Amygdala (tissue), 56 donors: ENCODE measurements around the gene TRIM56.
"Not testable (repeated sequence)": the region's sequence is repeated elsewhere in the genome, so short reads cannot be mapped to it uniquely, and the experiment has no call there.

ENCODE experiments used
- DNase-seq, 56 donors: peaks; one replicate each; lab custom pipeline; 2025; lab: John Stamatoyannopoulos, UW

TRIM56 gene

DNA sequence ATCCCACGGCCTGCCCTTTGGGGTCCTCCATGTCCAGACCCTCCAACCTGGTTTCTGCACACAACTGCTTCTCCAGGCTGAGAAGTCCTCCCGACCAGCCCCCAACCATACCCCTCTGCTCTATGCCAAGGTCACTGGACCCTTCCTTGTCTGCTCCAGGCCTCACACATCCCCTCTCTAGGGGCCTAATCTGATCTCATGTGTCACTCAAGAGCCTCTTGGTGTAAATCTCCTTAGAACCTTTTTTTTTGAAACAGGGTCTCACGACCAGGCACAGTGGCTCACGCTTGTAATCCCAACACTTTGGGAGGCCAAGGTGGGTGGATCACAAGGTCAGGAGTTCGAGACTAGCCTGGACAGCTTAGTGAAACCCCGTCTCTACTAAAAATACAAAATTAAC lies 24.1 kb downstream of the TRIM56 start:
- no peak for DNase-seq

DNA sequence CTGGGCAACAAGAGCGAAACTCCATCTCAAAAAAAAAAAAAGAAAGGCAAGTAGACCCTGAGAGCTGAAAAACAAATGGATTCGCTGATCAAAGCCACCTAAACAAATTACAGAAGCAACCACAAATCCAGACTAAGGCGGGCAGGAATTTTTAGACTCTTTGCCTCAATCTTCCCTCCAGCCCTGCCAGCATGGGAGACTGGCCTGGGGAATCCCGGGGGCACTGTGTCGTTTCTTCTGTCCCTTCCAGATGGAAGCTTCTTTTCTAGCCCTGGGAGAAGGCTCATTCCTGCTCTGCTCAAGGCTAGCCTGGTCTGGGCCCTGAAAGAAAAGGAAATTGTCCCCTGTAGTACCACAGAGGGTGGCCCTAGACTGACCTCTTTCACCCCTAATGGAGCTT lies 26.0 kb downstream of the TRIM56 start:
- DNase-seq = no peak

DNA sequence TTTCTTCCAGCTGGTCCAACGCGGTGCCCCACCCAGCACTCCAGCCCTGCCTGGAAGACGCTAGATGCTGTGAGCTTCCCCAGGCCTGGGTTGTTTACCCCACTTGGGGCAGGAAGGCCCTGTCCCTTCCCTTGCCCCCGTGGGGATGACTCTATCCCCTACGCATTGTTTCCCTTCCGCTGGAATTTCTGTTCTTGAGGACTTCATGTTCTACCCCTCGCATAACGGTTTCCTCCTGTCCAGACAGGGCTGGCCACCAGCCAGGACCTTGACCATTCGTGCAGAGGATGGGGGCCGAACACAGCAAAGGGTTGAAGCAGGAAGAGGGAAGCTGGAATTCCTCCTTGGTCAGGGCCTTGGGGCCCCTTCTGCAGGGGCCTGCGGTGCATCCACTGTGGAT lies 27.0 kb downstream of the TRIM56 start:
- DNase-seq = peak in 4 of 56 donors; percentile 3 to 43 (median 14)

DNA sequence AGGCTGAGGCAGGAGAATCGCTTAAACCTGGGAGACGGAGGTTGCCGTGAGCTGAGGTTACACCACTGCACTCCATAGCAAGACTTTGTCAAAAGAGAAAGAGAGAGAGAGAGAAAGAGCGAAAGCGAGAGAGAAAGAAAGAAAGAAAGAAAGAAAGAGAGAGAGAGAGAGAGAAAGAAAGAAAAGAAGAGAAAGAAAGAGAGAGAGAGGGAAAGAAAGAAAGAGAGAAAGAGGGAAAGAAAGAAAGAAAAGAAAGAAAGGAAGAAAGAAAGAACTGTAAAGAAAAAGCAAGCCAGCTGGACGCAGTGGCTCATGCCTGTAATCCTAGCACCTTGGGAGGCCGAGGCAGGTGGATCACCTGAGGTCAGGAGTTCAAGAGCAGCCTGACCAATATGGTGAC lies 27.9 kb downstream of the TRIM56 start:
- DNase-seq = not testable (repeated sequence)

DNA sequence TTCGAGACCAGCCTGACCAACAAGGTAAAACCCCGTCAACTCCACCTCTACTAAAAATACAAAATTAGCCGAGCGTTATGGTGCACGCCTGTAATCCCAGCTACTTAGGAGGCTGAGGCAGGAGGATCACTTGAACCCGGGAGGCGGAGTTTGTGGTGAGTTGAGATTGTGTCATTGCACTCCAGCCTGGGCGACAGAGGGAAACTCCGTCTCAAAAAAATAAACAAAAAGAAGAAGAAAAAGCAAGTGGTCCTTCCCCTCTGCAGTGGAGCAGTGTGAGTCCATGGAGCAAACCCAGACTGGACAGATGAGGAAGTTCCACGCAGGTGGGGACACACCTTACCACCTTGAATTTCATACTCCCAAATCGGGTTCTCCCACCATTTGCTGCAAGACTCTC lies 28.6 kb downstream of the TRIM56 start:
- DNase-seq = no peak

DNA sequence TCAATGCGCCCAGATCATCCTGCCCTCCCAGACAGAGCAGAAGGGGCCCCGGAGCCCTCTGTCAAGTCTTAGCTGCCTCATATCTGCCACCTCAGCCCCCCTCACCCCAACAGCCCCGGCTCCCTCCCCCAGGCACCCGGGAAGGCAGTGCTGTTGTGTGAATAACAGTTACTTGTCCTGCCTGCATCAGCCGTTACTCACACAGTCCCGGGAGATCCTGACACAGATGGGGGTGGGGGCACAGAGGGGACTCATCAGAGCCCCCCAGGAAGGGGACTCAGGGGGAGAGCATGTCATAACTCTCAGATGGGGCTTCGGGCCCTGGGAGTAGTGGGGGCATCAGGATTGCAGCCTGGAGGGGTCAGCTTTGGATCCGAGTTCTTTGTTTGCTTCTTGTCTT lies 29.2 kb downstream of the TRIM56 start:
- DNase-seq = no peak

DNA sequence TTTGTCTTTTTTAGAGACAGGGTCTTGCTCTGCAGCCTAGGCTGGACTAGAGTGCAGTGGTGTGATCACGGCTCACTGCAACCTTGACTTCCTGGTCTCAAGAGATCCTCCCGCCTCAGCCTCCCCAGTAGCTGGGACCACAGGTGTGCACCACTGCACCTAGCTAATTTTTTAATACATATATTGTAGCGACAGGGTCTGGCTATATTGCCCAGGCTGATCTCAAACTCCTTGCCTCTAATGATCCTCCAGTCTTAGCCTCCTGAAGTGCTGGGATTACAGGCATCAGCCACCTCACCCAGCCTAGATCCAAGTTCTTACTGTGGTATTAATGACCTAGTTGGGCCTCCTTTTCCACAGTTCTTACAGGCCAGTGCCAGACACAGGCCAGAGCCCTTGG lies 29.9 kb downstream of the TRIM56 start:
- DNase-seq = no peak

DNA sequence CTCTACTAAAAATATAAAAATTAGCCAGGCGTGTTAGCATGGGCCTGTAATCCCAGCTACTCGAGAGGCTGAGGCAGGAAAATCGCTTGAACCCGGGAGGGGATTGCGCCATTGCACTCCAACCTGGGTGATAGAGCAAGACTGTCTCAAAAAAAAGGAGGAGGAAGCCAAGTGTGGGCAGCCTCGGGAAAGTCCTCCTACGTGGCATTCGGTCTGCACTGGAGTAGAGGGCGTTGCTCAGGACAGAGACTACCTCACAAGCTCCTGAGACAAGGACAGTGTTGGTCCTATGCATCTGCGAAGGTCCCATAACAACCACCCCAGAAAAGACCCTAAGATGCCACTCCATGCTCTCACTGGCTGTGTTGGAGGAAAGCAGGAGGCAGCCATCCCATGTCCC lies 31.6 kb downstream of the TRIM56 start:
- no peak for DNase-seq

DNA sequence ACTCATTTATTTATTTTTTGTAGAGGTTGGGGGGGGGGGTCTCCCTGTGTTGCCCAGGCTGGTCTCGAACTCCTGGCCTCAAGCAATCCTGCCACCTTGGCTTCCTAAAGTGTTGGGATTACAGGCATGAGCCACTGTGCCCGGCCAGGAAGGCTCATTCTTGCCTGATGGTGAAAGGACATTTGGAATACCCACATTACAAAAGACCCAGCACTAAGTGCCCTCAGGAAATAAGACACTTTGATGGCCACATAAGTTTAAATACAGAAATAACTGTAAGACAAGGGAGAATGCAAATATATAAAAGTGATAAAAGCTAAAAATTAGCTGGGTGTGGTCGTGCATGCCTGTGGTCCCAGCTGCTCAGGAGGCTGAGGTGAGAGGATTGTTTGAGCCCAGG lies 33.6 kb downstream of the TRIM56 start:
- DNase-seq = no peak

DNA sequence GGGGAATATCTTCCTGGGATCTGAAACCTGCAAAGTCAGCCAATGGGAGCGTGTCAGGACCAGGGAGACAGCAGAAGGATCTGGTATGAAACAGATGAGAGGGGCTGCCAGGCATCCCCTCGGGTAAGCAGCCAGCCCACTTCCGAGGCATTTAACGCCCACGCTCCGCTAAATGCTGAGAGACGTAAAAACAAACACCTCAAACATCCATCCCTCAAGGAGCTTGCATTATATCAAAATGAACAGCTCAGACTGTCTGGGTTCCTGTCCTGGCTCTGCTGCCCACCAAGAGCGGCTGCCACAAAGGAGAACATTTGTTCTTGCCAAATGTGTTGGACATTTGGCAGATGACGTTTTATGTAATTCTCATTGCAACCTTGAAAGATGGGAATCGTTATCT lies 34.6 kb downstream of the TRIM56 start:
- peak in 1 of 56 donors; percentile 6 for DNase-seq

DNA sequence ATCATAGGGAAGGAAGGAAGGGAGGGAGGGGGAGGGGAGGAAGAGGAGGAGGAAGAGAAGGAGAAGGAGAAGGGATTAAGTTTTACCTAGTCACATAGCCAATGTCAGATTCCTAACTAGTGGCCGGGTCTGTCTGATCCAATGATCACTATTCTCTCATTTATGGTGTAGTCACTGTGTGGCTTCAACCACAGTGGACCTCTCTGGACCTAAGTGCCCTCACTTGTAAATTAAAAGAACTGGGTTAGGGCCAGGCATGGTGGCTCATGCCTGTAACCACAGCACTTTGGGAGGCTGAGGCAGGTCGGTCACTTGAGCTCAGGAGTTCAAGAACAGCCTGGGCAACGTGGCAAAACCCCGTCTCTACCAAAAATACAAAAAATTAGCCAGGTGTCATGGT lies 35.0 kb downstream of the TRIM56 start:
- no peak for DNase-seq

DNA sequence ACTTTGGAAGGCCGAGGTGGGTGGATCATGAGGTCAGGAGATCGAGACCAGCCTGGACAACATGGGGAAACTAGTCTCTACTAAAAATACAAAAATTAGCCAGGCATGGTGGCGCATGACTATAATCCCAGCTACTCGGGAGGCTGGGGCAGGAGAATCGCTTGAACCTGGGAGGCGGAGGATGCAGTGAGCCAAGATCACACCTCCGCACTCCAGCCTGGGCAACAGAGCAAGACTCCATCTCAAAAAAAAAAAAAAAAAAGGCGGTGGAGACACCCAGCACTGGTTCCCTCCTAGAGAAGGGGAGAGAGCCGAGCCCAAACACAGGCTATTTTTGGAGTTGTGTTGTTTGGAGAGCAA lies 36.3 kb downstream of the TRIM56 start:
- DNase-seq = not testable (repeated sequence)

DNA sequence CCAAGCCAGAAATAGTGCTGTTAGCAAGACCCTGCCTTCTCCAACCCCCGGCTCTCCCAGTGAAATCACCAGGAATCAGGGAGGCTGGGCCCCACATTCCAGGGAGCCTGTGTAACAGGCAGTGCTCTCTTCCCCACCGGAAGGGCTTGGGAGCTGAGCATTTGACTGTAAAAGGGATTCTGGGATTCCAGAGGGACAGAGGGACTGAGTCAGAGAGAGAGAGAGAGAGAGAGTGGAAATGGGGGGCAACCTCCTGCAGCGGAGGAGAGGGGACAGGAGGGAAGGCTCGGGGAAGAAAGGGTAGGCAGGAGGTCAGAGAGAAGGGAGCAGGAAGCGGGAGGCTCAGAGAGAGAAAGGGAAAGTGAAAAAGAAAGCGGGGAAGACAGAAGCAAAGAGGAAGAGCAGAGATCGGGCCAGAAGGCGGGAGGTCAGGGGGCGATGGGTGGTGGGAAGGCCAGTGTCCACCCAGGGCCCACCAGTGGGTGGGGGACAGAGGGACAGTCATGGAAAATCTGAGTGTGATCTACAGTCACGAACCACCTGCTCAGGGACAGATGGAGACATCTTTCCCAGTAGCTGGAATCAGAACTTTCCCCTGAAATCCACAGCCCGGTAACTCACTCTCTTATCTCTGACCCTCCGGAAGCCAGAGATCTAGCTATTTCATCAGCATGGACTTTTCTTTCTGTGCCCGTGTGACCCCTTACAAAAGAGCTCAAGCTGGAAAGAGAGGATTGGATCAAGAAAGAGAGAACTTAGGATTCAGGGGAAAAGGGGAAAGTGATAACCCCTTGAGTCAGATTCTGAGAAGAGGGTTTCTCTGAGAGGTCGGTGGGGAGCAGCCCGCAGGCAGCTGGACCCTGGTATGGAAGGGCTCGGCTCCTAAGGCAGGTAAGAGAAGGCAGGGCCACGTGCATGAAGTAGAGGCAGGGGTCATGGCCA lies 37.0 kb downstream of the TRIM56 start:
- DNase-seq = peak in 19 of 56 donors; percentile 5 to 63 (median 14)

DNA sequence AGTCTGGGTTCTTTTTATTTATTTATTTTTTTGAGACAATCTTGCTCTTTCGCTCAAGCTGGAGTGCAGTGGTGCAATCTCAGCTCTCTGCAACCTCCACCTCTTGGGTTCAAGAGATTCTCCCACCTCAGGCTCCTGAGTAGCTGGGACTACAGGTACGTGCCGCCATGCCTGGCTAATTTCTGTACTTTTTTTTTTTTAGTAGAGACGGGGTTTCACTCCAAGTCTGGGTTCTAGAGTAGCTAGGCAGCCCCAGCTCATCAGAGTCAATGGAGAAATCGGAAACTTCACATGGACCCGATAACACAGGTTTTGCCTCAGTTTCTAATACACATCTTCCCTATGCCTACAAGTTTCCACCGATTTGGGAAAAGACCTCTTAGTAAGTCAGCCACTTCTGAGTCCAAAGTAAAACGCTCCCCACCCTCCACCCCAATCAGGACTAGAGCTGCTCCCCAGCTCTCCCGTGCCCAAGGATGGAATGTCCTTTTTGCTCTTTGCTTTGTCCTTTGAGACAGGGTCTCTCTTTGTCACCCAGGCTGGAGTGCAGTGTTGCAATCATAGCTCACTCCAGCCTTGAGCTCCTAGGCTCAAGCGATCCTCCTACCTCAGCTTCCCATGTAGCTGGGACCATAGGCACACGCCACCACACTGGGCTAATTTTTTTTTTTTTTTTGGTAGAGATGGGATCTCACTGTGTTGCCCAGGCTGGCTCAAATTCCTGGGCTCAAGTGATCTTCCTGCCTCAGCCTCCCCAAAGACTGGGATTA lies 37.8 kb downstream of the TRIM56 start:
- no peak for DNase-seq

DNA sequence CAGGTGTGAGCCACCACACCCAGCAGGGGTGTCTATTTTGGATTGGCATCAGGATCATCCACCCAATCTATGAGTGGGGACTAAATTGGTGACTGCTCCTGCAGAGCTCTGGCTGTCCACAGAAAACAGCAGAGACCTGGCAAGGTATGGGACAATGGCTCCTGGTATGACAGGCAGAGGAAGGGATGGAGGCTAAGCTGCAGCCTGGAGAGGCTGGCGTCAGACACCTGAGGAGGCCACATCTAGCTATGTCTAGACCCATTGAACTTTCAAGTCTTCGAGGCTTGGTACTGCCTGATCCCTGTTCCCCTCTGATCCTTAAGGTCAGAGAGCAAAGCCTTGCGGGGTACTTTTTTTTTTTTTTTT lies 38.4 kb downstream of the TRIM56 start:
- DNase-seq = no peak

DNA sequence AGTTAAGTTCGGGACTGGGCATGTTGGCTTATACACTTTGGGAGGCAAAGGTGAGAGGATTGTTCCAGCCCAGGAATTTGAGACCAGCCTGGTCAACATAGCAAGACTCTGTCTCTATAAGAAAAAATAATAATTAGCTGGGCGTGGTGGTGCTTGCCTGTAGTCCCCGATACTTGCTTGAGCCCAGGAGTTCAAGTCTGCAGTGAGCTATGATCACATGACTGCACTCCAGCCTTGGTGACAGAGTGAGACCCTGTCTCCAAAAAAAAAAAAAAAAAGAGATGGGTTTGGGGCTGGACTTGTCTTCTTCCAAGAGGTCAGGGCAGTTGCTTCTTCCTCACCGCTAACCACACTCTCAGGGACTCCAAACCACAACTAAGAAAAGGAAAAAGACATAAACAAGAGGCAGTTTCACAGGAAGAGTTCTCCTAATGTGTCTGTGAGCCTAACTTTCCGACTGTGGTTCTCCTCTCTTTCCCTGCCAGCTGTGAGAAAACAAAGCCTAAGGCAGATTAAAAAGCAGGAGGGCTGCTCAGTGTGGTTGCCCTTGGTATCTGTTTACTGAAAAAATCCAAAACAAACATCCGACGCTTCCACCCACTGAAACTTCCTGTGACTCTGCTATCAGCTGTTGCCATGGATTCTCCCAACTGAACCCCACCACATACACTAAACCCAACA lies 39.2 kb downstream of the TRIM56 start:
- peak in 1 of 56 donors; percentile 3 for DNase-seq

DNA sequence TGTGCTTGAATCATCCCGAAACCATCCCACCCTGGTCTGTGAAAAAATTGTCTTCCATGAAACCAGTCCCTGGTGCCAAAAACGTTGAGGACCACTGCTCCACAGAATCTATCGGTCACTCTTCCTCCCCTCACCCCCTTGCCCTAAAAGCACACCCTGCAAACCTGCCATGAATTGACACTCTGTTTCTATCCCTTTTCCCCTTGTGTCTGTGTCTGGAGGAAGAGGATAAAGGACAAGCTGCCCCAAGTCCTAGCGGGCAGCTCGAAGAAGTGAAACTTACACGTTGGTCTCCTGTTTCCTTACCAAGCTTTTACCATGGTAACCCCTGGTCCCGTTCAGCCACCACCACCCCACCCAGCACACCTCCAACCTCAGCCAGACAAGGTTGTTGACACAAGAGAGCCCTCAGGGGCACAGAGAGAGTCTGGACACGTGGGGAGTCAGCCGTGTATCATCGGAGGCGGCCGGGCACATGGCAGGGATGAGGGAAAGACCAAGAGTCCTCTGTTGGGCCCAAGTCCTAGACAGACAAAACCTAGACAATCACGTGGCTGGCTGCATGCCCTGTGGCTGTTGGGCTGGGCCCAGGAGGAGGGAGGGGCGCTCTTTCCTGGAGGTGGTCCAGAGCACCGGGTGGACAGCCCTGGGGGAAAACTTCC lies 40.8 kb downstream of the TRIM56 start:
- DNase-seq = peak in 15 of 56 donors; percentile 6 to 65 (median 15)

DNA sequence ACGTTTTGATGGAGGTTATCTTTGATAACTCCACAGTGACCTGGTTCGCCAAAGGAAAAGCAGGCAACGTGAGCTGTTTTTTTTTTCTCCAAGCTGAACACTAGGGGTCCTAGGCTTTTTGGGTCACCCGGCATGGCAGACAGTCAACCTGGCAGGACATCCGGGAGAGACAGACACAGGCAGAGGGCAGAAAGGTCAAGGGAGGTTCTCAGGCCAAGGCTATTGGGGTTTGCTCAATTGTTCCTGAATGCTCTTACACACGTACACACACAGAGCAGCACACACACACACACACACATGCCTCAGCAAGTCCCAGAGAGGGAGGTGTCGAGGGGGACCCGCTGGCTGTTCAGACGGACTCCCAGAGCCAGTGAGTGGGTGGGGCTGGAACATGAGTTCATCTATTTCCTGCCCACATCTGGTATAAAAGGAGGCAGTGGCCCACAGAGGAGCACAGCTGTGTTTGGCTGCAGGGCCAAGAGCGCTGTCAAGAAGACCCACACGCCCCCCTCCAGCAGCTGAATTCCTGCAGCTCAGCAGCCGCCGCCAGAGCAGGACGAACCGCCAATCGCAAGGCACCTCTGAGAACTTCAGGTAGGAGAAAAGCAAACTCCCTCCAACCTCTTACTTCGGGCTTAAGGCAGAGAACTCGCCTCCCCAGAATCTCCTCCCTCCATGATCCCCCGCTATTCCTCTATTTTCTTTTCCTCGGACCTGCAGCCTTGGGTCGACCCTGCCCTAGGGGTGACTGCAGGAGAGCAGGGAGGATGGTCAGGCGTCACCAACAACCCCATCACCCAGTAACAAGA lies 41.6 kb downstream of the TRIM56 start, which contains the start of gene SERPINE1:
TSS of gene SERPINE1 (plus strand) at position 454 of the 809 bp plus-strand sequence. CDS start 1,290 bp downstream, outside the sequence.
- peak in 15 of 56 donors; percentile 5 to 69 (median 21) for DNase-seq

DNA sequence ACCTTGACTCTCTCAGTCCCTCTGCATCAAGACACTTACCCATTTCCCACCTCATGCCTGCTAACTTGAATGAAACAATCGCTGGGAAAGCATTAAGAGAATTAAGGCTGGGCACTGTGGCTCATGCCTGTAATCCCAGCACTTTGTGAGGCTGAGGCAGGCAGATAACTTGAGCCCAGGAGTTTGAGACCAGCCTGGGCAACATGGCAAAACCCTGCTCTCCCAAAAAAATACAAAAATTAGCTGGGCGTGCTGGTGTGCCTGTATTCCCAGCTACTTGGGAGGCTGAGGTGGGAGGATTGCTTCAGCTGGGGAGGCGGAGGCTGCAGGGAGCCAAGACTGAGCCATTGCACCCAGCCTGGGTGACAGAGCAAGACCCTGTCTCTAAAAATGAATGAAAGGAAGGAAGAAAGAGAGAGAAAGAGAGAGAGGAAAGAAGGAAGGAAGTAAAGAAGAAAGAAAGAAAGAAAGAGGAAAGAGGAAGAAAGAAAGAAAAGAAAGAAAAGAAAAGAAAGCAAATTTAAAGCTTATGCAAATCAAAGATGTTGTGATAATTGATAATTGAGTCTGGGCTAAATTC lies 42.3 kb downstream of the TRIM56 start:
- no peak for DNase-seq
